Activated CD8-positive, alpha-beta T cell treated with anti-CD3 and anti-CD28 coated beads, Interleukin-2, amount 10 ng/mL, durations not matched to agents 7 days and 5 days (primary cell): ENCODE results near the gene FAM237B. TPM values are rescaled to one million over a fixed set of nuclear protein-coding genes. Genes with fewer than 3 reads are reported as not detected.

Experiments
- ATAC-seq: fragments of 150-1000 bp; cut with Tn5 transposase; one replicate; pipeline ENCODE4 v1.10.0; 2021; ENCODE audit warnings: moderate library complexity
- CTCF ChIA-PET: fragments of 350-600 bp; sonication (Branson Sonifier 250); formaldehyde crosslinking; loops from one replicate; lab custom pipeline; 2021; ENCODE audit warnings: antibody characterized with exemption; lab: Charles Lee
- POLR2A ChIA-PET: fragments of 350-600 bp; sonication (Branson Sonifier 250); formaldehyde crosslinking; loops from one replicate; lab custom pipeline; 2021; ENCODE audit warnings: antibody characterized with exemption; lab: Charles Lee
- DNase-seq: peaks from one replicate; pipeline ENCODE4 v3.0.0-alpha.2; 2020
- H3K27ac Mint-ChIP-seq: one replicate; pipeline ENCODE4 v1.8.0; 2021; ENCODE audit warnings: mild to moderate bottlenecking, mixed read lengths
- H3K27me3 Mint-ChIP-seq: one replicate; pipeline ENCODE4 v1.8.0; 2021; ENCODE audit warnings: low read depth, mixed read lengths
- H3K36me3 Mint-ChIP-seq: one replicate; pipeline ENCODE4 v1.8.0; 2021; ENCODE audit warnings: low read depth, mixed read lengths
- H3K4me1 Mint-ChIP-seq: one replicate; pipeline ENCODE4 v1.8.0; 2021; ENCODE audit warnings: low read depth, mixed read lengths
- H3K4me3 Mint-ChIP-seq: one replicate; pipeline ENCODE4 v1.8.0; 2021; ENCODE audit warnings: mild to moderate bottlenecking, mixed read lengths
- H3K9me3 Mint-ChIP-seq: one replicate; pipeline ENCODE4 v1.8.0; 2022; ENCODE audit warnings: mixed read lengths; ENCODE audit not compliant: insufficient read depth
- total RNA-seq, 2 experiments: library from RNA; stranded (reverse); gene quantifications; one replicate each; pipeline ENCODE4 v1.2.3, GENCODE V29; 2021

FAM237B gene
- total RNA-seq, 2 experiments from 2014 or later: not detected

- peaks cover 6% of the 10 kb centered on the region for H3K9me3 Mint-ChIP-seq
- POLR2A ChIA-PET: interaction anchor here (0.6 kb wide), 1 partner anchor 268 kb away, joined by 3 read pairs; no protein-coding TSS in a partner anchor
- H3K27ac Mint-ChIP-seq: no peak overlapping the region
- no peak overlapping the region for H3K4me3 Mint-ChIP-seq
- ATAC-seq (no peak), DNase-seq (no peak)
- no peaks in the 10 kb centered on the region for H3K36me3 Mint-ChIP-seq
- peaks cover 7% of the 10 kb centered on the region for H3K27me3 Mint-ChIP-seq
- CTCF ChIA-PET: interaction anchor here (1.2 kb wide), 1 partner anchor 137 kb away, joined by 3 read pairs; no protein-coding TSS in a partner anchor
- H3K4me1 Mint-ChIP-seq: peaks cover 4% of the 10 kb centered on the region
These were observed 30.6 kb downstream of the FAM237B start for GRCh38 chr7:90290244-90291113.

- Mint-ChIP-seq H3K4me3 (no peak overlapping the region), H3K27me3 (peaks cover 8% of the 10 kb centered on the region), H3K9me3 (peaks cover 4% of the 10 kb centered on the region), H3K4me1 (peaks cover 6% of the 10 kb centered on the region), H3K27ac (no peak overlapping the region), H3K36me3 (no peaks in the 10 kb centered on the region)
- DNase-seq (no peak), ATAC-seq (no peak)
- CTCF ChIA-PET: no interaction called here
- POLR2A ChIA-PET: no interaction called here
These were observed 33.0 kb downstream of the FAM237B start for GRCh38 chr7:90288154-90288553.

DNA sequence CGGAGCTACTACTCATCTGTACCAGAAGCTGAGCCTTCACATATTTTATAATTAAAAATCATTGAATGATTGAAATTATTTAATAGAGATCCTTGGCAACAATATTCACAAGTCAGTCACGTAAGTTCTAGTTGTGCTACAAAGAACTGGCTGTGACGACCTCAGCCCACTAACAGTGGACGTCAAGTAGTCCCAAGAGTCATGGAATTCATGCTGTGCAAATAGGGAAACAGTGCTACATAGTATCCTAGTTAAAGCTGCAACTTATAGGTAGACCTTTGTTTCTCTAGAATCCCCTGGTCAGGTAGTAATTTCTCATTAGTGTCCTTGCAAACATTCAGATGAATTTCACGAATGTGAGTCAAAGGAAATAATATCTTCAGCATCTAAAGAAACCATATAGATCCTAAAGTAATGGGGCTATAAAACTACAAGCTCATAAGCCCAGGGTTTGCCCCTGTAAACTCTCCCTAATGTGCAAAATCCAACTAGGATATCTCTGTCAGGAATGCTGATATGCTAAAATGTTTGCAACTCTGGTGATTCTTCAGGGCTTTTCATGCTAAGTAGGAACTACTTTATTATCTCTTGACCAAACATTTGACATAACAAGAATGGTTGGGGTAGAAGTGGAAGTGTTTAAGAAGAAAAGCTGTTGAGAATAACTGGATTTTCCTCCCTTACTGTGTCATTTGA, 44.9 kb downstream of the FAM237B start:
- H3K9me3 Mint-ChIP-seq: no peaks in the 10 kb centered on the region
- CTCF ChIA-PET: no interaction called here
- H3K27me3 Mint-ChIP-seq: peaks cover 2% of the 10 kb centered on the region
- DNase-seq (no peak), ATAC-seq (no peak)
- H3K36me3 Mint-ChIP-seq: no peaks in the 10 kb centered on the region
- H3K4me1 Mint-ChIP-seq: no peaks in the 10 kb centered on the region
- POLR2A ChIA-PET: no interaction called here
- H3K4me3 Mint-ChIP-seq: no peak overlapping the region
- H3K27ac Mint-ChIP-seq: no peak overlapping the region

- Mint-ChIP-seq H3K36me3 (no peaks in the 10 kb centered on the region), H3K4me3 (no peak overlapping the region), H3K27me3 (peaks cover 8% of the 10 kb centered on the region), H3K4me1 (no peaks in the 10 kb centered on the region), H3K27ac (no peak overlapping the region), H3K9me3 (no peaks in the 10 kb centered on the region)
- ATAC-seq: no peak
- no peak for DNase-seq
- POLR2A ChIA-PET: no interaction called here
- CTCF ChIA-PET: no interaction called here
These were observed 46.9 kb downstream of the FAM237B start for GRCh38 chr7:90274161-90274560.

DNA sequence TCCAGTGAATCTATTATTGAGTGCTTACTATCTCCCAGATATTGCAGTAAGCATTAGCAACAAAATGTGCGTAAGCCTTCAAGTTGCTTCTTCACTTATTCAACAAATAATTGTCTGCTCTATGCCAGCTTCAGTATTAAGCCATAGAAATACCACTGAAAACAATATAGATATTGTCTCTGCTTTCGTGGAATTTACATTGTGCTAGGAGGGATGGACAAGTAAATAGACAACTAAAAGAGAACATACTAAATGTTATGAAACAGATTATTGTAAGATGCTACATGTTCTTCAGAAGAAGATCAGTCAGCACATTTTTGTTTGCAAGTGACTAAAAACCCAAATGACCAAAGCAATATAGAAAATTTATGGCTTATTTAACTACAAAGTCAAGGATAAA, 48.9 kb downstream of the FAM237B start:
- Mint-ChIP-seq H3K4me3 (no peak overlapping the region), H3K4me1 (no peaks in the 10 kb centered on the region), H3K27ac (no peak overlapping the region), H3K27me3 (peaks cover 11% of the 10 kb centered on the region), H3K36me3 (no peaks in the 10 kb centered on the region), H3K9me3 (no peaks in the 10 kb centered on the region)
- POLR2A ChIA-PET: no interaction called here
- DNase-seq (no peak), ATAC-seq (no peak)
- CTCF ChIA-PET: no interaction called here

DNA sequence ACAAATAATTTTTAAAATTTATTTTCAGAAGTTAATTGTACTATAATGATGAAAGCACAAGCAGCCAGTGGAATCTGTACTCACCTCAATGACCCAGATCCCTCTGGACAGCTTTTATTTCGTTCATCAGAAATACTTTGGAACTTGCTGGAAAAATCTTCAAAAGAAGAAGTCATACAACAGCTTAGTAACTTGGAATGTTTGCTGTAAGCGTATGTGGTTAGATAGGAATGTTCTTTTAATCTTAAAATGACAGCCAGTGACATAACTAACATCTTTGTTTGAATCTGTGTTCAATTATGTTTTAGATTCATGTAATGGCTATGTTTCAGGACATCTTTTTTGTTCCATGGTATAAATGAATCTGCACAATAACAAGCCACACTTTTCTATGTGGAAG, 49.4 kb downstream of the FAM237B start:
- CTCF ChIA-PET: no interaction called here
- H3K4me1 Mint-ChIP-seq: no peaks in the 10 kb centered on the region

DNA sequence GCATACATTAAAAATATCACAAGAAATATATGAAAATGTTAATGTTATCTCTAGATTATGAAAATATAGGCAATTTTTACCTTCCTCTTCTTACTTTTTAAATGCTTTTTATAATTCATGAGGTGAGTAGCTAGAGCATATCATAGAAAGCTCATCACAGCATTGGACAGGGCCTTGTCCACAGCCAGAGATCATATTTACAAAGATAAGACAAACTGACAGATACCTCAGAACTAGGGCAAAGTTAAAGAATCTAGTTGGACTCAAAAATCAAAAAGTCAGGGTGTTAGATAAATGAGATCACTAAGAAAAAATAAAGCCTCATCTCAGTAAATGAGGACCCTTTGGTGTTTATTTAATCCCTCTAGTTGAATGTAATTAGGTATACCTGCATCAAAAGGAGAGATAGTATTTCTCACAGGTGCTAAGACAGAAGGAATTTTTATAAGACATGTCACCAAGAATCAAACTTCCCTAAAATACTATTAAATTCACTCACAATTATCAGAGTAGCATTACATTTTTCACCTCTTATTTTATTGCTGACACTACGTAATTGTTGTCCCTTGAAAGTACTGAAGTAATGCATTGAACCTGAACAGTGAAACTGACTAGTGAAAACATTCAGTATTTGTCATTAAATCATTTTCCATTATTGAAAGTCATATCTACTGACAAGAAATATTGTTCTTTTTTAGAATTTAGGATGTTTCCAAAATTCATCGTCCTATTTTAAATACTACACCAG, 50.5 kb downstream of the FAM237B start:
- ChIA-PET CTCF (interaction anchor here (1.3 kb wide), 1 partner anchor 157 kb away, joined by 5 read pairs; no protein-coding TSS in a partner anchor), POLR2A (no interaction called here)
- Mint-ChIP-seq H3K4me3 (no peak overlapping the region), H3K4me1 (no peaks in the 10 kb centered on the region), H3K36me3 (no peaks in the 10 kb centered on the region), H3K9me3 (no peaks in the 10 kb centered on the region), H3K27ac (no peak overlapping the region), H3K27me3 (peaks cover 12% of the 10 kb centered on the region)
- ATAC-seq (no peak), DNase-seq (no peak)

More for the DNA sequence above, 49.4 kb downstream of the FAM237B start:
- Mint-ChIP-seq H3K27me3 (peaks cover 12% of the 10 kb centered on the region), H3K36me3 (no peaks in the 10 kb centered on the region), H3K27ac (no peak overlapping the region), H3K4me3 (no peak overlapping the region), H3K9me3 (no peaks in the 10 kb centered on the region)
- POLR2A ChIA-PET: no interaction called here
- DNase-seq: no peak
- no peak for ATAC-seq

DNA sequence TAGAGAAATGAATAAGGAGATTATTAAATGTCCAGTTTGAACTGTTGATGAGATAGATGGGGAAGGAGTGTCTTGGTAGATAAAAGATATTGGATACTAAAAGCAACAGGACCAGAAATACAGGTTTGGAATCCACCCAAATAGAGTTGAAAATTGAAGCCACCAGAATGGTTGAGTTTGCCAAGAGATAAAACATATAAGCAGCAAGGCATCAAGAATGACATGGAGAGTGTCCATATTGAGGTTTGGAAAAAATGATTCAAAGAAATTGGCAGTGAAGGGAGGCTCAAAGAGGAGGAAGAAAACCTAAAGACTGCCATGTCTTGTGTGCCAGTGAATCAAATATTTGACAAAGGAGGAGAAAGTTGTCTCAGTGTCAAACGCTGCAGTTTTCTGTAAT, 51.9 kb downstream of the FAM237B start:
- H3K9me3 Mint-ChIP-seq: no peaks in the 10 kb centered on the region
- DNase-seq (no peak), ATAC-seq (no peak)
- no peak overlapping the region for H3K27ac Mint-ChIP-seq
- CTCF ChIA-PET: interaction anchor here (0.9 to 1.3 kb wide), 2 partner anchors 28 to 159 kb away, joined by 3 to 5 read pairs; no protein-coding TSS in a partner anchor
- POLR2A ChIA-PET: no interaction called here
- no peaks in the 10 kb centered on the region for H3K4me1 Mint-ChIP-seq
- no peak overlapping the region for H3K4me3 Mint-ChIP-seq
- peaks cover 13% of the 10 kb centered on the region for H3K27me3 Mint-ChIP-seq
- no peaks in the 10 kb centered on the region for H3K36me3 Mint-ChIP-seq

DNA sequence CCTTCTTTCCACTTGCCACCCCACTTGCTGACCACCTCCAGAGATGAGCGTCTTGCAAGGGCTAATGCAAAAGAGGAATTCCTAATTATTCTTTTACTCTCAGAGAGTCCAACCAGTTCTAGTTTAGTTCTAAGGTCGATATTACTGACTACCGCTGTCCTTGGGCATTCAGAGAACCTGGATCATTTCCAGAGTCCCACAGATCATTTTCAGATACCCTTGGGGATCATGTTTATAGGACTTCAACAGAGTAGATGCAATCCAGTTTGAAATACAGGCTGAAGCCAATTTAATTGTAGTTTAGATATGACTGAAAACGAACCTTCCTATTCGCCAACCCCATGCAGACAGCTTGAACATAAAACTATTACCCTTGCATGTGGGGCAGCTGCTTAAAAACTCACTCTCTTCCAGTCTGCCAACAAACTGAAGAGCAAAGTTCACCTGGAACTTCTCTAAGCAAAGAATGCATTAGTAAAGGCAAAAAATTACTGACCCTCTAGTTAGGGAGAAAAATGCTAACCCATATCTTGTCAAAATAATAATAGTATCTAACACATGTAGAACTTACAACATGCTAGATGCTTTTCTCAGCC, 53.7 kb downstream of the FAM237B start:
- no peaks in the 10 kb centered on the region for H3K9me3 Mint-ChIP-seq
- H3K36me3 Mint-ChIP-seq: no peaks in the 10 kb centered on the region
- ChIA-PET CTCF (interaction anchor here (1.1 kb wide), 1 partner anchor 79 kb away, joined by 3 read pairs; no protein-coding TSS in a partner anchor), POLR2A (no interaction called here)
- no peak overlapping the region for H3K4me3 Mint-ChIP-seq
- H3K4me1 Mint-ChIP-seq: no peaks in the 10 kb centered on the region
- no peak for ATAC-seq
- DNase-seq: no peak
- H3K27ac Mint-ChIP-seq: no peak overlapping the region
- H3K27me3 Mint-ChIP-seq: peaks cover 12% of the 10 kb centered on the region

GRCh38 chr7:90266808-90267207, 54.3 kb downstream of the FAM237B start:
- Mint-ChIP-seq H3K9me3 (no peaks in the 10 kb centered on the region), H3K27me3 (peaks cover 12% of the 10 kb centered on the region), H3K27ac (no peak overlapping the region), H3K4me3 (no peak overlapping the region), H3K4me1 (no peaks in the 10 kb centered on the region), H3K36me3 (no peaks in the 10 kb centered on the region)
- ChIA-PET CTCF (no interaction called here), POLR2A (no interaction called here)
- DNase-seq (no peak), ATAC-seq (no peak)
